H1 (cell line): ENCODE measurements around the gene SPRED1. TPM values are rescaled to one million over a fixed set of nuclear protein-coding genes. Genes with fewer than 3 reads are reported as not detected.

Experiments
- CTCF ChIA-PET: fragments of 300-600 bp; sonication (Branson Sonifier 250); formaldehyde crosslinking; loops from one replicate; lab custom pipeline; 2021; ENCODE audit not compliant: partially characterized antibody; lab: Charles Lee
- POLR2A ChIA-PET: fragments of 300-600 bp; sonication (Branson Sonifier 250); formaldehyde crosslinking; loops from one replicate; lab custom pipeline; 2021; ENCODE audit warnings: inconsistent platforms; ENCODE audit not compliant: partially characterized antibody; lab: Charles Lee
- DNase-seq, 2 experiments: peaks; one replicate each; pipeline versions ENCODE4 v3.0.0 to v3.0.0-alpha.2; 2010 to 2022; ENCODE audit warnings: low spot score in 2 of 2, low read depth in 1 of 2, mixed read lengths in 1 of 2
- FAIRE-seq: peaks from 2 replicates; lab custom pipeline; 2011; peaks lifted over from hg19 to GRCh38; lab: Jason Lieb, UNC
- H2AFZ ChIP-seq: 2 replicates; pipeline ENCODE4 v1.8.1; 2012; ENCODE audit warnings: low read length, inconsistent platforms
- H2AK5ac ChIP-seq: 2 replicates; pipeline ENCODE4 v1.6.1; 2013; ENCODE audit warnings: low read depth, low read length
- H2BK120ac ChIP-seq: replicated peaks from 2 replicates; pipeline ENCODE3; 2013; ENCODE audit warnings: low read depth, low read length, inconsistent platforms
- H2BK12ac ChIP-seq: 2 replicates; pipeline ENCODE4 v1.6.1; 2013; ENCODE audit warnings: low read depth, low read length
- H2BK15ac ChIP-seq: 2 replicates; pipeline ENCODE4 v1.6.1; 2013; ENCODE audit warnings: low read length
- H2BK20ac ChIP-seq: 2 replicates; pipeline ENCODE4 v1.6.1; 2013; ENCODE audit warnings: low read length
- H2BK5ac ChIP-seq: 2 replicates; pipeline ENCODE4 v1.6.1; 2013; ENCODE audit warnings: low read depth, low read length
- H3K14ac ChIP-seq: 2 replicates; pipeline ENCODE4 v1.6.1; 2013; ENCODE audit warnings: inconsistent platforms; ENCODE audit not compliant: insufficient read length
- H3K18ac ChIP-seq: 2 replicates; pipeline ENCODE4 v1.6.1; 2013; ENCODE audit warnings: low read length; ENCODE audit errors: extremely low read depth
- H3K23ac ChIP-seq: 2 replicates; pipeline ENCODE4 v1.6.1; 2013; ENCODE audit warnings: inconsistent platforms; ENCODE audit not compliant: insufficient read length
- H3K23me2 ChIP-seq: 2 replicates; pipeline ENCODE4 v1.6.1; 2013; ENCODE audit warnings: low read depth, low read length
- H3K27ac ChIP-seq: 2 replicates; pipeline ENCODE4 v1.6.1; 2011; ENCODE audit warnings: low read depth, low read length, inconsistent platforms
- H3K27me3 ChIP-seq, 4 experiments: replicated peaks in 1 of 4; 1 replicate in 1 of 4; 2 replicates in 3 of 4; pipeline versions ENCODE4 v1.6.1 to v1.8.1; 2011 to 2013; ENCODE audit warnings: low read length in 3 of 4, mild to moderate bottlenecking in 3 of 4, inconsistent platforms in 2 of 4, mixed read lengths in 2 of 4, moderate library complexity in 1 of 4; ENCODE audit not compliant: control insufficient read depth in 3 of 4, insufficient read depth in 3 of 4; ENCODE audit errors: extremely low read depth in 1 of 4
- H3K36me3 ChIP-seq, 4 experiments: 2 replicates each; pipeline versions ENCODE4 v1.6.1 to v1.8.1; 2011 to 2013; ENCODE audit warnings: mild to moderate bottlenecking in 4 of 4, low read length in 3 of 4, moderate library complexity in 2 of 4, control low read depth in 1 of 4, inconsistent platforms in 1 of 4; ENCODE audit not compliant: insufficient read depth in 4 of 4, control insufficient read depth in 2 of 4
- H3K4ac ChIP-seq: replicated peaks from 2 replicates; pipeline ENCODE3; 2013; ENCODE audit warnings: low read length, low read depth, mixed read lengths, inconsistent platforms; ENCODE audit not compliant: insufficient read length
- H3K4me1 ChIP-seq, 4 experiments: replicated peaks in 1 of 4; 1 replicate in 1 of 4; 2 replicates in 3 of 4; pipeline versions ENCODE4 v1.6.1 to v1.8.1; 2011 to 2013; ENCODE audit warnings: low read length in 3 of 4, inconsistent platforms in 2 of 4, mixed read lengths in 1 of 4; ENCODE audit not compliant: insufficient read depth in 4 of 4, control insufficient read depth in 3 of 4
- H3K4me2 ChIP-seq, 2 experiments: 2 replicates each; pipeline versions ENCODE4 v1.6.1 to v1.8.1; 2011 to 2013; ENCODE audit warnings: low read depth in 2 of 2, low read length in 2 of 2, control low read depth in 1 of 2, inconsistent platforms in 1 of 2, mild to moderate bottlenecking in 1 of 2; ENCODE audit not compliant: insufficient read depth in 1 of 2
- H3K4me3 ChIP-seq, 4 experiments: fragments of 200-600, 300-600 bp in 1 of 4; sonication (generic), shearing (Covaris generic), sonication (Bioruptor Twin) in 1 of 4; 2 replicates each; pipeline versions ENCODE4 v1.5.1 to v1.8.1; 2011 to 2016; ENCODE audit warnings: low read length in 4 of 4, low read depth in 3 of 4, control low read depth in 2 of 4, inconsistent platforms in 2 of 4, mild to moderate bottlenecking in 2 of 4, mixed read lengths in 1 of 4, moderate library complexity in 1 of 4; ENCODE audit not compliant: insufficient read depth in 2 of 4; ENCODE audit errors: extremely low read depth in 1 of 4
- H3K56ac ChIP-seq: replicated peaks from 2 replicates; pipeline ENCODE3; 2013; ENCODE audit warnings: low read depth, mild to moderate bottlenecking, mixed read lengths, low read length, inconsistent platforms; ENCODE audit not compliant: insufficient read length
- H3K79me1 ChIP-seq: 2 replicates; pipeline ENCODE4 v1.6.1; 2013; ENCODE audit warnings: low read depth, low read length, control low read depth
- H3K79me2 ChIP-seq, 2 experiments: 2 replicates each; pipeline versions ENCODE4 v1.6.1 to v1.8.1; 2012 to 2013; ENCODE audit warnings: low read length in 2 of 2, mild to moderate bottlenecking in 2 of 2, inconsistent platforms in 1 of 2; ENCODE audit not compliant: insufficient read depth in 2 of 2, control insufficient read depth in 1 of 2
- H3K9ac ChIP-seq, 4 experiments: replicated peaks in 1 of 4; 1 replicate in 1 of 4; 2 replicates in 3 of 4; pipeline versions ENCODE4 v1.6.1 to v1.8.1; 2011 to 2013; ENCODE audit warnings: low read depth in 3 of 4, low read length in 3 of 4, control low read depth in 2 of 4, mild to moderate bottlenecking in 2 of 4, moderate library complexity in 2 of 4, inconsistent platforms in 1 of 4; ENCODE audit errors: extremely low read depth in 1 of 4
- H3K9me3 ChIP-seq, 2 experiments: 2 replicates each; pipeline versions ENCODE4 v1.6.1 to v1.8.1; 2012 to 2013; ENCODE audit warnings: mild to moderate bottlenecking in 2 of 2, moderate library complexity in 2 of 2, control low read depth in 1 of 2, inconsistent platforms in 1 of 2, low read depth in 1 of 2, low read length in 1 of 2, mixed read lengths in 1 of 2; ENCODE audit not compliant: insufficient read depth in 2 of 2
- H4K20me1 ChIP-seq, 2 experiments: replicated peaks in 1 of 2; 2 replicates each; pipeline versions ENCODE3 to v1.8.1; 2011 to 2013; ENCODE audit warnings: inconsistent platforms in 2 of 2, low read length in 2 of 2, mild to moderate bottlenecking in 1 of 2; ENCODE audit not compliant: insufficient read depth in 2 of 2, control insufficient read depth in 1 of 2
- H4K5ac ChIP-seq: 2 replicates; pipeline ENCODE4 v1.6.1; 2013; ENCODE audit warnings: low read length, low read depth, mixed read lengths, inconsistent platforms; ENCODE audit not compliant: insufficient read length
- H4K8ac ChIP-seq: 2 replicates; pipeline ENCODE4 v1.8.0; 2013; ENCODE audit warnings: mild to moderate bottlenecking, moderate library complexity, low read length, inconsistent platforms; ENCODE audit not compliant: insufficient read depth; ENCODE audit errors: extremely low read depth
- H4K91ac ChIP-seq: replicated peaks from 2 replicates; pipeline ENCODE3; 2013; ENCODE audit warnings: low read length, mixed read lengths, inconsistent platforms; ENCODE audit not compliant: insufficient read length
- BRCA1 ChIP-seq: IDR thresholded peaks from 2 replicates; pipeline ENCODE4 v1.6.1; 2012; ENCODE audit warnings: low read depth, low read length, improper control_type of control experiment
- EP300 ChIP-seq, 2 experiments: IDR thresholded peaks; 1 replicate in 1 of 2; 2 replicates in 1 of 2; pipeline ENCODE4 v1.6.1; 2011 to 2012; ENCODE audit warnings: low read depth in 2 of 2, low read length in 2 of 2, mild to moderate bottlenecking in 2 of 2, borderline replicate concordance in 1 of 2, inconsistent platforms in 1 of 2, moderate library complexity in 1 of 2
- GTF2F1 ChIP-seq: IDR thresholded peaks from 2 replicates; pipeline ENCODE4 v1.6.1; 2012; ENCODE audit warnings: low read depth, low read length, improper control_type of control experiment, borderline replicate concordance
- JUN ChIP-seq: IDR thresholded peaks from 2 replicates; pipeline ENCODE4 v1.6.1; 2011; ENCODE audit warnings: low read depth, mild to moderate bottlenecking, improper control_type of control experiment, low read length
- JUND ChIP-seq: IDR thresholded peaks from 2 replicates; pipeline ENCODE4 v1.6.1; 2011; ENCODE audit warnings: mild to moderate bottlenecking, improper control_type of control experiment, low read length
- KDM1A ChIP-seq: fragments of 200-600, 300-600 bp; sonication (generic); IDR thresholded peaks from 2 replicates; pipeline ENCODE4 v1.7.1; 2016; ENCODE audit warnings: mild to moderate bottlenecking, low read length, borderline replicate concordance
- KDM4A ChIP-seq: IDR thresholded peaks from one replicate; pipeline ENCODE4 v1.7.1; 2012; ENCODE audit warnings: low read depth, mild to moderate bottlenecking, moderate library complexity, low read length, inconsistent platforms; ENCODE audit not compliant: severe bottlenecking
- NANOG ChIP-seq: IDR thresholded peaks from 2 replicates; pipeline ENCODE4 v1.6.1; 2011; ENCODE audit warnings: low read length, low read depth, mild to moderate bottlenecking, inconsistent platforms; ENCODE audit not compliant: insufficient read depth, poor library complexity, severe bottlenecking
- RBBP5 ChIP-seq: IDR thresholded peaks from 2 replicates; pipeline ENCODE4 v1.7.1; 2012; ENCODE audit warnings: low read depth, mild to moderate bottlenecking, inconsistent platforms, low read length, moderate library complexity, borderline replicate concordance
- SIN3A ChIP-seq, 2 experiments: IDR thresholded peaks in 1 of 2; conservative IDR thresholded peaks in 1 of 2; 2 replicates each; pipeline ENCODE4 v1.6.1; 2011 to 2012; ENCODE audit warnings: low read length in 2 of 2, improper control_type of control experiment in 1 of 2, low read depth in 1 of 2, mild to moderate bottlenecking in 1 of 2
- SP4 ChIP-seq: IDR thresholded peaks from 2 replicates; pipeline ENCODE4 v1.6.1; 2012; ENCODE audit warnings: low read length, inconsistent platforms
- YY1 ChIP-seq: IDR thresholded peaks from 2 replicates; pipeline ENCODE4 v1.6.1; 2011; ENCODE audit warnings: low read depth, mild to moderate bottlenecking, low read length
- WGBS, 2 experiments: shearing (Covaris generic) in 1 of 2; methylation state at CpG; one replicate each; pipeline versions ENCODE4 v1.1.6 to v1.1.7; 2013 to 2015; ENCODE audit warnings: low lambda C conversion rate in 2 of 2, mixed read lengths in 2 of 2, inconsistent platforms in 1 of 2, low coverage in 1 of 2, missing lambda C conversion rate in 1 of 2; ENCODE audit not compliant: insufficient replicate concordance in 2 of 2, insufficient coverage in 1 of 2, insufficient read length in 1 of 2; ENCODE audit errors: extremely low coverage in 1 of 2, missing lambda C conversion rate in 1 of 2; 5-methylcytosine and 5-hydroxymethylcytosine counted together
- polyA plus RNA-seq, 7 experiments: library from polyadenylated mRNA; depleted of rRNA in 3 of 7; stranded (reverse) in 5 of 7; unstranded in 2 of 7; fragments of >200 nt in 5 of 7; fragments of 200-250 nt in 2 of 7; gene quantifications; 1 replicate in 5 of 7; 2 replicates in 1 of 7; 4 replicates in 1 of 7; pipeline versions ENCODE4 v1.2.1 to v1.2.3, GENCODE V29; 2011 to 2013; ENCODE audit warnings: missing spikeins in 2 of 7, mixed read lengths in 2 of 7
- total RNA-seq: library from RNA; stranded (reverse); fragmentation: NEBNext Ultra II Directional; extraction: Animal tissue kit (Norgen Biotek cat#: 25700); gene quantifications from 2 replicates; pipeline ENCODE4 v1.2.1, GENCODE V29; 2021
- TF ChIP-seq, protein P1 (sequence below): IDR thresholded peaks from 2 replicates; pipeline ENCODE4 v1.6.1; 2011; ENCODE audit warnings: low read depth, mild to moderate bottlenecking, low read length; ENCODE audit not compliant: insufficient read depth

Gene SPRED1
- total and polyA plus RNA-seq, 2 of the 8 experiments (the other 6 are each of a cell fraction or from before 2014, with no cell fraction given), result 5.5 to 30.3 TPM

DNA sequence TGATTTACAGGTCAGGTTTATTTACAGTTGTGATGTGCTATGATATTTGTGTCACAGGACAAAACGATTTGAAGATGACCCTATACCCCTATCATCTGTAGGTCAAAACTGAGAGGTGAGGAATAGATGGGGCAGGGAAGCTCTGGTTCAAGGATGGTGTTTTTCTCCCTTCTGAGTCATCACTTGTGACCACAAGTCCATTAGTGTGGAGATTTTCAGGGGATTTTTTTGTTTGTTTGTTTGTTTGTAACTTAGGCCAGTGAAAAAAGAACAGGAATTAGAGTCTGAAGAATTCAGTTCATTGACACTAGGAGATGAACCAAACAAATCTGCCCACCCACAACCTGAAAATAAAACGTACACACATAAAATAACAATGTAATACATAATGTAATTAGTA, 138.6 kb downstream of the SPRED1 start:
- ChIA-PET POLR2A (interaction anchor here (0.9 kb wide), 1 partner anchor 139 kb away, joined by 4 read pairs; the partner anchor contains the start of gene SPRED1), CTCF (interaction anchor here (0.6 to 8.5 kb wide), 5 partner anchors 13 to 388 kb away, joined by 3 to 71 read pairs (median 3); no protein-coding TSS in a partner anchor)
- no peak overlapping the region for H3K4me2 ChIP-seq
- no peaks in the 10 kb centered on the region for H3K9me3 ChIP-seq
- H3K9ac ChIP-seq, result no peak overlapping the region
- H3K4ac ChIP-seq, result no peak overlapping the region
- no peaks in the 10 kb centered on the region for H3K79me1 ChIP-seq
- no peak overlapping the region for H2BK5ac ChIP-seq
- H4K5ac ChIP-seq, result no peak overlapping the region
- no peak overlapping the region for H3K27ac ChIP-seq
- no peak overlapping the region for H2AK5ac ChIP-seq
- no peak overlapping the region for H2AFZ ChIP-seq
- H4K8ac ChIP-seq, result no peak overlapping the region
- DNase-seq, result no peak
- H3K27me3 ChIP-seq, result no peaks in the 10 kb centered on the region
- H2BK12ac ChIP-seq, result no peak overlapping the region
- 84% methylated on average over 2 of the region's 2 CpGs; no CpG with 5 or more reads in 1 of the 2 experiments for WGBS, 2 experiments
- no peak overlapping the region for H3K56ac ChIP-seq
- no peak overlapping the region for H3K18ac ChIP-seq
- H3K4me3 ChIP-seq, result no peak overlapping the region
- H3K79me2 ChIP-seq, result no peaks in the 10 kb centered on the region
- H4K91ac ChIP-seq, result no peak overlapping the region
- H2BK120ac ChIP-seq, result no peak overlapping the region
- H3K14ac ChIP-seq, result no peak overlapping the region
- no peak for FAIRE-seq
- no peak overlapping the region for H3K23ac ChIP-seq
- H3K36me3 ChIP-seq, result no peaks in the 10 kb centered on the region
- no peaks in the 10 kb centered on the region for H4K20me1 ChIP-seq
- no peak overlapping the region for H2BK15ac ChIP-seq
- H2BK20ac ChIP-seq, result no peak overlapping the region
- no peaks in the 10 kb centered on the region for H3K23me2 ChIP-seq
- H3K4me1 ChIP-seq, result no peaks in the 10 kb centered on the region
- TF ChIP-seq YY1 (no peak), JUND (no peak), SIN3A (conservative IDR thresholded peaks at IDR 0.05 in 1 of 2, IDR thresholded peaks at IDR 0.05 in 1 of 2; ENCODE audit: low read depth in 1 of 2, low read length in 2 of 2) (no peak), BRCA1 (no peak), EP300 (IDR thresholded peaks at IDR 0.05; ENCODE audit: borderline replicate concordance in 1 of 2, low read depth in 2 of 2, low read length in 2 of 2) (no peak), JUN (no peak), RBBP5 (no peak), KDM1A (no peak), NANOG (no peak), SP4 (no peak), GTF2F1 (no peak), KDM4A (no peak)
- TF ChIP-seq, protein P1, sequence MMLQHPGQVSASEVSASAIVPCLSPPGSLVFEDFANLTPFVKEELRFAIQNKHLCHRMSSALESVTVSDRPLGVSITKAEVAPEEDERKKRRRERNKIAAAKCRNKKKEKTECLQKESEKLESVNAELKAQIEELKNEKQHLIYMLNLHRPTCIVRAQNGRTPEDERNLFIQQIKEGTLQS, result no peak
